Liver (tissue), 9 donors: ENCODE measurements around the gene AGTRAP. TPM values are rescaled to one million over a fixed set of nuclear protein-coding genes. Genes with fewer than 3 reads are reported as not detected.

Source experiments
- DNase-seq: peaks from one replicate; pipeline ENCODE4 v3.0.0-alpha.2; 2017; ENCODE audit warnings: low spot score
- H3K27ac ChIP-seq, 2 donors: one replicate each; pipeline ENCODE4 v1.7.0; 2013; ENCODE audit warnings: inconsistent platforms in 2 of 2, low read length in 2 of 2, control low read depth in 1 of 2, low read depth in 1 of 2, mild to moderate bottlenecking in 1 of 2
- H3K27me3 ChIP-seq, 4 donors: one replicate each; pipeline versions ENCODE4 v1.6.1 to v1.7.0; 2013; ENCODE audit warnings: low read length in 3 of 4, inconsistent platforms in 1 of 4, mild to moderate bottlenecking in 1 of 4, moderate library complexity in 1 of 4; ENCODE audit not compliant: control insufficient read depth in 4 of 4, insufficient read depth in 4 of 4
- H3K36me3 ChIP-seq, 4 donors: one replicate each; pipeline versions ENCODE4 v1.6.1 to v1.7.0; 2013; ENCODE audit warnings: low read length in 3 of 4, mild to moderate bottlenecking in 3 of 4, low read depth in 1 of 4, moderate library complexity in 1 of 4; ENCODE audit not compliant: control insufficient read depth in 4 of 4, insufficient read depth in 3 of 4
- H3K4me1 ChIP-seq, 4 donors: one replicate each; pipeline versions ENCODE4 v1.6.1 to v1.7.0; 2013; ENCODE audit warnings: low read length in 3 of 4, mild to moderate bottlenecking in 3 of 4, moderate library complexity in 1 of 4; ENCODE audit not compliant: control insufficient read depth in 4 of 4, insufficient read depth in 4 of 4
- H3K4me3 ChIP-seq, 3 donors: one replicate each; pipeline versions ENCODE4 v1.6.1 to v1.7.0; 2013; ENCODE audit warnings: low read length in 3 of 3, control low read depth in 1 of 3, low read depth in 1 of 3, mild to moderate bottlenecking in 1 of 3
- H3K9ac ChIP-seq, 2 donors: one replicate each; pipeline ENCODE4 v1.7.0; 2013; ENCODE audit warnings: low read length in 2 of 2, mild to moderate bottlenecking in 2 of 2, moderate library complexity in 2 of 2, control low read depth in 1 of 2, low read depth in 1 of 2
- H3K9me3 ChIP-seq, 4 donors: one replicate each; pipeline versions ENCODE4 v1.6.1 to v1.7.0; 2013; ENCODE audit warnings: low read length in 3 of 4; ENCODE audit not compliant: control insufficient read depth in 4 of 4
- EGR1 ChIP-seq, 2 donors: IDR thresholded peaks; 2 replicates each; pipeline ENCODE4 v1.6.1; 2016 to 2018; ENCODE audit warnings: antibody characterized with exemption in 2 of 2, low read depth in 2 of 2
- FOXA1 ChIP-seq: IDR thresholded peaks from 2 replicates; pipeline ENCODE4 v1.6.1; 2016; ENCODE audit warnings: antibody characterized with exemption
- FOXA2 ChIP-seq: IDR thresholded peaks from 2 replicates; pipeline ENCODE4 v1.6.1; 2016; ENCODE audit warnings: antibody characterized with exemption
- GABPA ChIP-seq, 2 donors: IDR thresholded peaks in 1 of 2; conservative IDR thresholded peaks in 1 of 2; 2 replicates each; pipeline ENCODE4 v1.6.1; 2016; ENCODE audit warnings: antibody characterized with exemption in 2 of 2, mild to moderate bottlenecking in 1 of 2, moderate library complexity in 1 of 2
- HNF4A ChIP-seq, 2 donors: conservative IDR thresholded peaks; 2 replicates each; pipeline ENCODE4 v1.6.1; 2016; ENCODE audit warnings: antibody characterized with exemption in 2 of 2, mild to moderate bottlenecking in 2 of 2
- HNF4G ChIP-seq: IDR thresholded peaks from 2 replicates; pipeline ENCODE4 v1.6.1; 2016; ENCODE audit warnings: antibody characterized with exemption
- JUND ChIP-seq, 2 donors: IDR thresholded peaks; 2 replicates each; pipeline ENCODE4 v1.6.1; 2016; ENCODE audit warnings: antibody characterized with exemption in 2 of 2
- NR2F2 ChIP-seq: IDR thresholded peaks from 2 replicates; pipeline ENCODE4 v1.6.1; 2016; ENCODE audit warnings: antibody characterized with exemption
- RAD21 ChIP-seq, 2 donors: IDR thresholded peaks; 2 replicates each; pipeline ENCODE4 v1.6.1; 2016; ENCODE audit warnings: antibody characterized with exemption in 2 of 2, mild to moderate bottlenecking in 2 of 2
- RXRA ChIP-seq, 2 donors: IDR thresholded peaks; 2 replicates each; pipeline ENCODE4 v1.6.1; 2017 to 2018; ENCODE audit warnings: antibody characterized with exemption in 2 of 2, mild to moderate bottlenecking in 1 of 2
- SP1 ChIP-seq: IDR thresholded peaks from 2 replicates; pipeline ENCODE4 v1.6.1; 2018; ENCODE audit warnings: antibody characterized with exemption, mild to moderate bottlenecking
- TAF1 ChIP-seq: conservative IDR thresholded peaks from 2 replicates; pipeline ENCODE4 v1.6.1; 2016; ENCODE audit warnings: antibody characterized with exemption, mild to moderate bottlenecking
- YY1 ChIP-seq: IDR thresholded peaks from 2 replicates; pipeline ENCODE4 v1.6.1; 2016; ENCODE audit warnings: antibody characterized with exemption, mild to moderate bottlenecking
- WGBS: extraction: QIAGEN DNeasy Blood & Tissue Kit; methylation state at CpG from one replicate; pipeline ENCODE4 v1.1.7; 2013; 5-methylcytosine and 5-hydroxymethylcytosine counted together
- polyA plus RNA-seq, 2 donors: library from polyadenylated mRNA; stranded (reverse) in 1 of 2; unstranded in 1 of 2; fragments of 200-250 nt in 1 of 2; fragments of >200 nt in 1 of 2; fragmentation: Nextera tagmentation in 1 of 2; extraction: Ambion mirVana in 1 of 2; gene quantifications; one replicate each; pipeline versions ENCODE4 v1.2.1 to v1.2.3, GENCODE V29; 2013 to 2015
- total RNA-seq, 2 donors: library from RNA; depleted of rRNA; stranded (reverse); fragments of >200 nt; gene quantifications; one replicate each; pipeline ENCODE4 v1.2.3, GENCODE V29; 2014
- TF ChIP-seq, protein P1 (sequence below): fragments of 150-350 bp; IDR thresholded peaks from 2 replicates; pipeline ENCODE4 v1.5.1; 2017; ENCODE audit warnings: improper control_type of control experiment, low read depth, low read length; ENCODE audit not compliant: missing input control
- TF ChIP-seq, protein P2 (sequence below): IDR thresholded peaks from 2 replicates; pipeline ENCODE4 v1.6.1; 2016; ENCODE audit warnings: antibody characterized with exemption
- TF ChIP-seq, protein P3 (sequence below): IDR thresholded peaks from 2 replicates; pipeline ENCODE4 v1.6.1; 2016; ENCODE audit warnings: antibody characterized with exemption, mild to moderate bottlenecking
- TF ChIP-seq, protein P4 (sequence below): IDR thresholded peaks from 2 replicates; pipeline ENCODE4 v1.6.1; 2016; ENCODE audit warnings: antibody characterized with exemption
- TF ChIP-seq, protein P5 (sequence below): IDR thresholded peaks from 2 replicates; pipeline ENCODE4 v1.6.1; 2016; ENCODE audit warnings: antibody characterized with exemption
- donor health status: healthy.
- donor health status: healthy.
- donor health status: healthy.
- donor health status: healthy.
- donor health status: healthy.

The AGTRAP gene
- total and polyA plus RNA-seq, 4 donors, result 8.5 to 19.3 (median 17.5) TPM

DNA sequence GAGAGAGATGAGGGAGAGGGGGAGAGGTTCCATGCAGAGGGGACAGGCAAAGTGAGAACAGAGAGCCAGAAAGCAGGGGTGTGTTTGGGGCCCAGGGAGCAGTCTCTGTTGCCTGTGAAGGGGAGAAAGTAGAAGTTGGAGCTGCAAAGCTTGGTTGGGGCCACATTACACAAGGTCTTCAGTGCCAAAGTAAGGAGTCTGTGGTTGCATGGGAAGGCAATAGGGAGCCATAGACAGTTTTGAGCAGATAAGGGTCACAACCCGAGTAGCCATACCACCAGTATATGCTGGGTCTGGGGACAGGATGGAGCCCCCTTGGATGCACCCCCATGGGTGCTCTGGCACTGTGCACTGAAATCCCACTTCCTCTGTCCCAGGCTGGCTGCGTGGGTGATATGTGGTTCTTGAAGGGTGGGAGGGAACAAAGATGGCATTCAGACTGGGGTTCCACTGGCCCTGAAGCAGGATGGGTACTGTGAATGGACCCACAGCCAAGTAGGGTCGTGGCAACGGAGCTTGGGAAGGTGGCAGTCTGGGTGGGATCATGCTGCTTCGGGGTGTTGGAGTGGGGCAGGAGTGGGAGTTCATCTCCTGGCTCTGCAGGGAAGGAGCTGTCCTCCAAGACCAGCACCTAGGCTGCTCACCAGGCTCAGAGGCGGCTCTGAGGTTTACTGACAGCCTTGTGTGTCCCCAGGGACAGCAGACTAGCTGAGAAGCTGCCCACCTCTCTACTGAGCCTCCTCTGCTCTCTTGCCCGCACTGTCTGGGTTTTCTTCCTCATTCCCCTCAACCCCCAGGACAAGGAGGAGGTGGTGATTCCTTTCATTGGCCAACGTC, 32.4 kb upstream of the AGTRAP start:
- WGBS, result 70% methylated on average over 8 of the region's 8 CpGs
- Histone ChIP-seq H3K36me3 (no peaks in the 10 kb centered on the region), H3K27me3 (no peaks in the 10 kb centered on the region), H3K9me3 (no peaks in the 10 kb centered on the region), H3K9ac (no peak overlapping the region), H3K4me1 (peaks cover 0 to 9% (median 5%) of the 10 kb centered on the region in 4 donors), H3K27ac (no peak overlapping the region), H3K4me3 (no peak overlapping the region)
- no peak for DNase-seq
- TF ChIP-seq RAD21 (IDR thresholded peaks at IDR 0.05) (no peak), HNF4A (conservative IDR thresholded peaks at IDR 0.05) (no peak), GABPA (IDR thresholded peaks at IDR 0.05 in 1 of 2, conservative IDR thresholded peaks at IDR 0.05 in 1 of 2) (no peak)
- TF ChIP-seq, protein P1, sequence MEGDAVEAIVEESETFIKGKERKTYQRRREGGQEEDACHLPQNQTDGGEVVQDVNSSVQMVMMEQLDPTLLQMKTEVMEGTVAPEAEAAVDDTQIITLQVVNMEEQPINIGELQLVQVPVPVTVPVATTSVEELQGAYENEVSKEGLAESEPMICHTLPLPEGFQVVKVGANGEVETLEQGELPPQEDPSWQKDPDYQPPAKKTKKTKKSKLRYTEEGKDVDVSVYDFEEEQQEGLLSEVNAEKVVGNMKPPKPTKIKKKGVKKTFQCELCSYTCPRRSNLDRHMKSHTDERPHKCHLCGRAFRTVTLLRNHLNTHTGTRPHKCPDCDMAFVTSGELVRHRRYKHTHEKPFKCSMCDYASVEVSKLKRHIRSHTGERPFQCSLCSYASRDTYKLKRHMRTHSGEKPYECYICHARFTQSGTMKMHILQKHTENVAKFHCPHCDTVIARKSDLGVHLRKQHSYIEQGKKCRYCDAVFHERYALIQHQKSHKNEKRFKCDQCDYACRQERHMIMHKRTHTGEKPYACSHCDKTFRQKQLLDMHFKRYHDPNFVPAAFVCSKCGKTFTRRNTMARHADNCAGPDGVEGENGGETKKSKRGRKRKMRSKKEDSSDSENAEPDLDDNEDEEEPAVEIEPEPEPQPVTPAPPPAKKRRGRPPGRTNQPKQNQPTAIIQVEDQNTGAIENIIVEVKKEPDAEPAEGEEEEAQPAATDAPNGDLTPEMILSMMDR, result no peak

DNA sequence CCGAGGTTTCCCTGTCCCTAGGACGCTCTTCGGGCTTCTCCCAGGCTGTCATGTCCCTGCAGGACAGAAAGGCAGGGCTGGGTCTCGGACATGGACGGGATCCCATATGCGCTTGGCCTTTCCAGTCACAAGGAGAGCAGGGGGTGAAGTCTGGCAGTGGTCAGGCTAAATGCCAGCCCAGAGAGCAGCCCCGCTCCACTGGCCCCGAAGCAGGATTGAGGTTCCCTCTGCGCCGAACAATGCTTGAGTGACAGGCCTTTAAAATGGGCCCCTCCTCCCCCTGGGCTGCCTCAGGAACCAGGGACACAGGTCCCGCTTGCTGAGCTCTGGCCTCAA, 31.8 kb upstream of the AGTRAP start:
- H3K36me3 ChIP-seq, result no peaks in the 10 kb centered on the region
- 79% methylated on average over 11 of the region's 11 CpGs for WGBS
- no peak overlapping the region for H3K27ac ChIP-seq
- no peak for DNase-seq
- H3K4me1 ChIP-seq, result peaks cover 0 to 9% (median 5%) of the 10 kb centered on the region in 4 donors
- TF ChIP-seq RAD21 (IDR thresholded peaks at IDR 0.05), result no peak
- TF ChIP-seq GABPA (IDR thresholded peaks at IDR 0.05 in 1 of 2, conservative IDR thresholded peaks at IDR 0.05 in 1 of 2), result no peak
- no peak for TF ChIP-seq SP1
- TF ChIP-seq, protein P2, sequence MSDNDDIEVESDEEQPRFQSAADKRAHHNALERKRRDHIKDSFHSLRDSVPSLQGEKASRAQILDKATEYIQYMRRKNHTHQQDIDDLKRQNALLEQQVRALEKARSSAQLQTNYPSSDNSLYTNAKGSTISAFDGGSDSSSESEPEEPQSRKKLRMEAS, result no peak
- TF ChIP-seq YY1, result no peak
- TF ChIP-seq NR2F2, result no peak
- TF ChIP-seq, protein P3, sequence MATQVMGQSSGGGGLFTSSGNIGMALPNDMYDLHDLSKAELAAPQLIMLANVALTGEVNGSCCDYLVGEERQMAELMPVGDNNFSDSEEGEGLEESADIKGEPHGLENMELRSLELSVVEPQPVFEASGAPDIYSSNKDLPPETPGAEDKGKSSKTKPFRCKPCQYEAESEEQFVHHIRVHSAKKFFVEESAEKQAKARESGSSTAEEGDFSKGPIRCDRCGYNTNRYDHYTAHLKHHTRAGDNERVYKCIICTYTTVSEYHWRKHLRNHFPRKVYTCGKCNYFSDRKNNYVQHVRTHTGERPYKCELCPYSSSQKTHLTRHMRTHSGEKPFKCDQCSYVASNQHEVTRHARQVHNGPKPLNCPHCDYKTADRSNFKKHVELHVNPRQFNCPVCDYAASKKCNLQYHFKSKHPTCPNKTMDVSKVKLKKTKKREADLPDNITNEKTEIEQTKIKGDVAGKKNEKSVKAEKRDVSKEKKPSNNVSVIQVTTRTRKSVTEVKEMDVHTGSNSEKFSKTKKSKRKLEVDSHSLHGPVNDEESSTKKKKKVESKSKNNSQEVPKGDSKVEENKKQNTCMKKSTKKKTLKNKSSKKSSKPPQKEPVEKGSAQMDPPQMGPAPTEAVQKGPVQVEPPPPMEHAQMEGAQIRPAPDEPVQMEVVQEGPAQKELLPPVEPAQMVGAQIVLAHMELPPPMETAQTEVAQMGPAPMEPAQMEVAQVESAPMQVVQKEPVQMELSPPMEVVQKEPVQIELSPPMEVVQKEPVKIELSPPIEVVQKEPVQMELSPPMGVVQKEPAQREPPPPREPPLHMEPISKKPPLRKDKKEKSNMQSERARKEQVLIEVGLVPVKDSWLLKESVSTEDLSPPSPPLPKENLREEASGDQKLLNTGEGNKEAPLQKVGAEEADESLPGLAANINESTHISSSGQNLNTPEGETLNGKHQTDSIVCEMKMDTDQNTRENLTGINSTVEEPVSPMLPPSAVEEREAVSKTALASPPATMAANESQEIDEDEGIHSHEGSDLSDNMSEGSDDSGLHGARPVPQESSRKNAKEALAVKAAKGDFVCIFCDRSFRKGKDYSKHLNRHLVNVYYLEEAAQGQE, result no peak
- TF ChIP-seq TAF1, result no peak
- TF ChIP-seq, protein P1, result no peak
- TF ChIP-seq HNF4G, result no peak
- TF ChIP-seq HNF4A (conservative IDR thresholded peaks at IDR 0.05), result no peak
- no peak for TF ChIP-seq FOXA2
- TF ChIP-seq, protein P4, sequence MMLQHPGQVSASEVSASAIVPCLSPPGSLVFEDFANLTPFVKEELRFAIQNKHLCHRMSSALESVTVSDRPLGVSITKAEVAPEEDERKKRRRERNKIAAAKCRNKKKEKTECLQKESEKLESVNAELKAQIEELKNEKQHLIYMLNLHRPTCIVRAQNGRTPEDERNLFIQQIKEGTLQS, result no peak
- no peak for TF ChIP-seq EGR1 (IDR thresholded peaks at IDR 0.05; ENCODE audit: low read depth in 2 of 2)
- TF ChIP-seq, protein P5, sequence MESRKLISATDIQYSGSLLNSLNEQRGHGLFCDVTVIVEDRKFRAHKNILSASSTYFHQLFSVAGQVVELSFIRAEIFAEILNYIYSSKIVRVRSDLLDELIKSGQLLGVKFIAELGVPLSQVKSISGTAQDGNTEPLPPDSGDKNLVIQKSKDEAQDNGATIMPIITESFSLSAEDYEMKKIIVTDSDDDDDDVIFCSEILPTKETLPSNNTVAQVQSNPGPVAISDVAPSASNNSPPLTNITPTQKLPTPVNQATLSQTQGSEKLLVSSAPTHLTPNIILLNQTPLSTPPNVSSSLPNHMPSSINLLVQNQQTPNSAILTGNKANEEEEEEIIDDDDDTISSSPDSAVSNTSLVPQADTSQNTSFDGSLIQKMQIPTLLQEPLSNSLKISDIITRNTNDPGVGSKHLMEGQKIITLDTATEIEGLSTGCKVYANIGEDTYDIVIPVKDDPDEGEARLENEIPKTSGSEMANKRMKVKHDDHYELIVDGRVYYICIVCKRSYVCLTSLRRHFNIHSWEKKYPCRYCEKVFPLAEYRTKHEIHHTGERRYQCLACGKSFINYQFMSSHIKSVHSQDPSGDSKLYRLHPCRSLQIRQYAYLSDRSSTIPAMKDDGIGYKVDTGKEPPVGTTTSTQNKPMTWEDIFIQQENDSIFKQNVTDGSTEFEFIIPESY, result no peak
- no peak for TF ChIP-seq JUND (IDR thresholded peaks at IDR 0.05)
- TF ChIP-seq FOXA1, result no peak
- TF ChIP-seq RXRA (IDR thresholded peaks at IDR 0.05), result no peak
- H3K9ac ChIP-seq, result no peak overlapping the region
- no peak overlapping the region for H3K4me3 ChIP-seq
- H3K27me3 ChIP-seq, result no peaks in the 10 kb centered on the region
- no peaks in the 10 kb centered on the region for H3K9me3 ChIP-seq
